Measurements from ENCODE around the gene DIABLO.
A peak's percentile ranks its signal among the peaks of the same experiment; 100 is the strongest.

Gene DIABLO

DNA sequence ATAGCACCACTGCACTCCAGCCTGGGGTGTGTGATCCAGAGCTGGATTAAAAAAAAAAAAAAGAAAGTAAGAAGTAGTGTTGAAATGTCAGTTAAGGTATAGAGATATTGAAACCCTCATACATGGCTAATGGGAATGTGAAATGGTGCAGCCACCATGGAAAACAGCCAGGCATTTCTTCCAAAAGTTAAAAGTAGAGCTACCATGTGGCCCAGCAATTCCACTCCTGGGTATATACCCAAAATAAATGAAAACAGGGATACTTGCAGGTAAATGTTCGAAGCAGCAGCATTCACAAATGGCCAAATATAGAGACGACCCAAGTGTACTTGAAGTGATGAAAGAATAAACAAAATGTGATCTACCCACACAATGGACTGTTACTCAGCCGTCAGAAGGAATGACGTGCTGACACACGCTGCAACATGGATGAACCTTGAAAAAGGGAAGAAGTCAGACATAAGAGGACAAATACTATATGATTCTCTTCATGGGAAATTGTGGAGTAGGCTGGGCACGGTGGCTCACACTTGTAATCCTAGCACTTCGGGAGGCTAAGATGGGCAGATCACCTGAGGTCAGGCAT lies 67.1 kb downstream of the DIABLO start:
- Histone ChIP-seq H3K9ac (ENCODE audit: low read length) (no peak overlapping the region), H2BK120ac (ENCODE audit: low read depth, low read length) (no peak overlapping the region), H3K79me1 (ENCODE audit: low read length) (no peaks in the 10 kb centered on the region), H2BK15ac (replicated peaks; ENCODE audit: low read depth) (no peak overlapping the region), H3K4me2 (ENCODE audit: low read length) (no peak overlapping the region), H3K56ac (ENCODE audit: low read length) (no peak overlapping the region), H3K18ac (ENCODE audit: low read length) (no peak overlapping the region), H3K4me1 (ENCODE audit: control insufficient read depth, low read depth, low read length) (no peaks in the 10 kb centered on the region), H2BK5ac (ENCODE audit: low read length) (no peak overlapping the region), H3K79me2 (ENCODE audit: control insufficient read depth, insufficient read depth, low read length) (no peaks in the 10 kb centered on the region), H4K8ac (ENCODE audit: low read depth, low read length) (no peak overlapping the region), H2AK5ac (ENCODE audit: low read length) (no peak overlapping the region), H3K27me3 (ENCODE audit: insufficient read depth, low read length, poor library complexity) (no peaks in the 10 kb centered on the region), H3K4ac (ENCODE audit: low read depth, low read length) (no peak overlapping the region), H4K5ac (ENCODE audit: low read length) (no peak overlapping the region), H3K4me3 (ENCODE audit: low read length) (no peak overlapping the region), H3K36me3 (ENCODE audit: control insufficient read depth, insufficient read depth, low read length) (no peaks in the 10 kb centered on the region), H3K23ac (ENCODE audit: low read length) (no peak overlapping the region), H3K27ac (ENCODE audit: low read depth, low read length) (no peak overlapping the region)
- no peak for DNase-seq
- no CpG with 5 or more reads among the region's 7 CpGs for WGBS (ENCODE audit: extremely low coverage, insufficient coverage, low lambda C conversion rate)

Small RNAs within 50 kb of the gene (small RNA-seq; reads per million reads assigned to genes)
- 2.3 reads per million, percentile 28 among the genes with 10 or more reads in this experiment for gene DIABLO (ENCODE audit: insufficient read depth)

All from mesendoderm (in vitro differentiated cells).